Activated CD8-positive, alpha-beta memory T cell treated with anti-CD3 and anti-CD28 coated beads, Interleukin-2, amount 50 U/mL, for 48 hours (primary cell): ENCODE measurements around the gene ELAVL1.

ENCODE experiments used
- DNase-seq: peaks from one replicate; pipeline ENCODE4 v3.0.0-alpha.2; 2020

Gene ELAVL1

GRCh38 chr19:7908742-7909461 is 96.5 kb downstream of the ELAVL1 start:
- no peak for DNase-seq
